ENCODE measurements around the gene UNC13D.

GRCh38 chr17:75777296-75777922, 66.8 kb downstream of the UNC13D start:
- TF ChIP-seq POLR2AphosphoS5 (IDR thresholded peaks at IDR 0.05) (peak in 2 of 4 donors; percentile 31 to 33), CTCF (IDR thresholded peaks at IDR 0.05) (no peak)

Data from sigmoid colon (tissue), 4 donors.